Activated CD8-positive, alpha-beta T cell treated with anti-CD3 and anti-CD28 coated beads for 36 hours (primary cell): ENCODE results near the gene CD300E. TPM values are rescaled to one million over a fixed set of nuclear protein-coding genes. Genes with fewer than 3 reads are reported as not detected.

Experiments
- ATAC-seq: fragments of 200-7000 bp; cut with Tn5 transposase; one replicate; pipeline ENCODE4 v1.10.0; 2021; ENCODE audit warnings: mild to moderate bottlenecking, moderate library complexity
- CTCF ChIA-PET: fragments of 350-600 bp; sonication (Branson Sonifier 250); formaldehyde crosslinking; loops from one replicate; lab custom pipeline; 2021; ENCODE audit warnings: antibody characterized with exemption; lab: Charles Lee
- POLR2A ChIA-PET: fragments of 350-600 bp; sonication (Branson Sonifier 250); formaldehyde crosslinking; loops from one replicate; lab custom pipeline; 2021; ENCODE audit warnings: antibody characterized with exemption; lab: Charles Lee
- DNase-seq: peaks from one replicate; pipeline ENCODE4 v3.0.0-alpha.2; 2020
- H3K27ac Mint-ChIP-seq: one replicate; pipeline ENCODE4 v1.8.0; 2021; ENCODE audit warnings: mild to moderate bottlenecking, mixed read lengths
- H3K27me3 Mint-ChIP-seq: one replicate; pipeline ENCODE4 v1.8.0; 2021; ENCODE audit warnings: mixed read lengths
- H3K36me3 Mint-ChIP-seq: one replicate; pipeline ENCODE4 v1.8.0; 2021; ENCODE audit warnings: low read depth, mixed read lengths
- H3K4me1 Mint-ChIP-seq: one replicate; pipeline ENCODE4 v1.8.0; 2021; ENCODE audit warnings: low read depth, mixed read lengths
- H3K4me3 Mint-ChIP-seq: one replicate; pipeline ENCODE4 v1.8.0; 2021; ENCODE audit warnings: mild to moderate bottlenecking, moderate library complexity, mixed read lengths
- H3K9me3 Mint-ChIP-seq: one replicate; pipeline ENCODE4 v1.8.0; 2021; ENCODE audit warnings: mixed read lengths
- intact Hi-C: fragments of 100-400 bp; cut with micrococcal nuclease; formaldehyde crosslinking; loops from one replicate; pipeline ENCODE4 v1.10.0; 2022
- total RNA-seq, 2 experiments: library from RNA; stranded (reverse); gene quantifications; one replicate each; pipeline ENCODE4 v1.2.3, GENCODE V29; 2021
- TF ChIP-seq, protein P1 (sequence below): fragments of 200-600 bp; IDR thresholded peaks from one replicate; pipeline ENCODE4 v1.8.0; 2022; ENCODE audit warnings: antibody characterized with exemption, mild to moderate bottlenecking

Gene CD300E
- total RNA-seq, 2 experiments from 2014 or later = not detected

DNA sequence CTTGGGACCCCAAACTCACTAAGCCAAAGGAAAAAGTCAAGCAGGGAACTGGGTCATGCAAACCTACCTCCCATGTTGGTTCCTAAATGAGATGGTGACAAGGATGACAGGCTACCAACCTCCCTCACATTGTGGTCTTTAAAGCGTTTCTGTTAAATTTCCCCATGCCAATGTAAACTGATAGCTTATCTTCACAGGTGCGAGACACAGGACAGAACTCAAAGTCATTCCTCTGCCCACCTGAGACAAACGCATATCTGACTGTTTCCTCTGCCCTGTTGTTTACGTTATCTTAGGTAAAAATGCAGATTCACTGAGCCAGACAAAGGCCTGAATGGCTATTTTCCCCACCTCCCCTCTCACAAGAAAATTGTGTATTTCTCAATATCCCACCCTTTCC is 19.0 kb upstream of the CD300E start:
- Mint-ChIP-seq H3K27ac (no peak overlapping the region), H3K9me3 (no peaks in the 10 kb centered on the region), H3K4me1 (peaks cover 8% of the 10 kb centered on the region), H3K4me3 (no peak overlapping the region), H3K36me3 (no peaks in the 10 kb centered on the region), H3K27me3 (peaks cover 46% of the 10 kb centered on the region)
- TF ChIP-seq, protein P1, sequence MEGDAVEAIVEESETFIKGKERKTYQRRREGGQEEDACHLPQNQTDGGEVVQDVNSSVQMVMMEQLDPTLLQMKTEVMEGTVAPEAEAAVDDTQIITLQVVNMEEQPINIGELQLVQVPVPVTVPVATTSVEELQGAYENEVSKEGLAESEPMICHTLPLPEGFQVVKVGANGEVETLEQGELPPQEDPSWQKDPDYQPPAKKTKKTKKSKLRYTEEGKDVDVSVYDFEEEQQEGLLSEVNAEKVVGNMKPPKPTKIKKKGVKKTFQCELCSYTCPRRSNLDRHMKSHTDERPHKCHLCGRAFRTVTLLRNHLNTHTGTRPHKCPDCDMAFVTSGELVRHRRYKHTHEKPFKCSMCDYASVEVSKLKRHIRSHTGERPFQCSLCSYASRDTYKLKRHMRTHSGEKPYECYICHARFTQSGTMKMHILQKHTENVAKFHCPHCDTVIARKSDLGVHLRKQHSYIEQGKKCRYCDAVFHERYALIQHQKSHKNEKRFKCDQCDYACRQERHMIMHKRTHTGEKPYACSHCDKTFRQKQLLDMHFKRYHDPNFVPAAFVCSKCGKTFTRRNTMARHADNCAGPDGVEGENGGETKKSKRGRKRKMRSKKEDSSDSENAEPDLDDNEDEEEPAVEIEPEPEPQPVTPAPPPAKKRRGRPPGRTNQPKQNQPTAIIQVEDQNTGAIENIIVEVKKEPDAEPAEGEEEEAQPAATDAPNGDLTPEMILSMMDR = no peak
- CTCF ChIA-PET = interaction anchor here (3.5 kb wide), 1 partner anchor 15 kb away, joined by 13 read pairs; no protein-coding TSS in a partner anchor
- POLR2A ChIA-PET = no interaction called here
- intact Hi-C loops = no loop called here
- no peak for DNase-seq
- no peak for ATAC-seq

DNA sequence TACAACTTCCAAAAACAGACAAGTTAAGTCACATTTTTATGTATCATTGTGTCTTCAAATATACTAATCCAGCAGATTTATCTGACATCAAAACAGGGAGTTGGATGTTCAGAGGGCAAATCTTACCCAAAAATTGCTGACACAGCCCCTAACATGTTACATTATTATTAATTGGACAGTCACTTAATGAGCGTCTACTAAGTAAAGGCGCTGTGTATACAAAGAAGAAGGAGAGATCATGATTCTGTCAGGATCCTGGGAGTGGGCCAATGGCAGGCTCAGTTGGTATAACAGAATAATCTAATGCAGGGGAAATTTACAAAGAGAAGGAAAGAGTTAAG is 18.4 kb upstream of the CD300E start:
- intact Hi-C loops = no loop called here
- H3K4me3 Mint-ChIP-seq = no peak overlapping the region

DNA sequence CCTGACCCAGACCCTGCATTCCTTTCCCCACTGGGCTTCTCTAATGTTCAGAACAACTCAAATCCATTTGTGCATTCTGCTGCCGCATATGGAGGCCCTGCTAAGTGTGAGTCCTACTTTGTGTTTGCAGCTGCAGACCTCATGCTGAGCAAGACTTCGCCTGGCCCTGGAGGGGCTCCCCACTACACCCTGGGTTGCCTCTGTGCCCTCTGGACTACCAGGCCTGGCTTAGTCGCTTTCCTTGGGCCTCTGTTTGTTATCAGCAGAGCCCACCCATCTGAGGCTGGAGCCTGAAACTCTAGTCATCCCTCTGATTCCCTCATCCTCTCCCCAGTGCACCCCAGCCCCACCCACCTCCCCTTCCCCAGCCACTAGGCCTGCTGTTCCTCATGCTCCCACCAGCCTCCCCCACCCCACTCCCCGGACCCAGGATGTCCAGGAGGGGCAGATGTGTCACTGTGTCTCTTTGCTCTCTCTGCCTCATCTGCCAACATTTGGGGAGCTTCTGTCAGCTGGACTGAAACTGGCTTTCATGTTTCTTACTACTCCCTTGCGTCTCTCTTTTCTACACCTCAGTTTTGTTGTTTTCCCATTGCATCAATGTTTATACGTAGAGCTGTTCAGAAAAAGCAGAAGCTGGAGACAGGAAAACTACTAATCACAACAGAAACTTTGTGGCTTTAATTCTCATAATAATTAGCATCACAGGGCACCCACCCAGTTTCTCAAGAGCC is 17.9 kb upstream of the CD300E start:
- ATAC-seq = no peak
- Mint-ChIP-seq H3K4me1 (peaks cover 8% of the 10 kb centered on the region), H3K27ac (no peak overlapping the region), H3K36me3 (no peaks in the 10 kb centered on the region), H3K27me3 (peaks cover 51% of the 10 kb centered on the region), H3K4me3 (no peak overlapping the region), H3K9me3 (no peaks in the 10 kb centered on the region)
- ChIA-PET POLR2A (no interaction called here), CTCF (no interaction called here)
- DNase-seq = no peak
- TF ChIP-seq, protein P1 = no peak
- intact Hi-C loops = no loop called here

More for the DNA sequence above, 18.4 kb upstream of the CD300E start:
- Mint-ChIP-seq H3K9me3 (no peaks in the 10 kb centered on the region), H3K36me3 (no peaks in the 10 kb centered on the region), H3K4me1 (peaks cover 8% of the 10 kb centered on the region), H3K27me3 (peaks cover 49% of the 10 kb centered on the region), H3K27ac (no peak overlapping the region)
- ChIA-PET POLR2A (no interaction called here), CTCF (no interaction called here)
- no peak for ATAC-seq
- TF ChIP-seq, protein P1 = no peak
- no peak for DNase-seq

DNA sequence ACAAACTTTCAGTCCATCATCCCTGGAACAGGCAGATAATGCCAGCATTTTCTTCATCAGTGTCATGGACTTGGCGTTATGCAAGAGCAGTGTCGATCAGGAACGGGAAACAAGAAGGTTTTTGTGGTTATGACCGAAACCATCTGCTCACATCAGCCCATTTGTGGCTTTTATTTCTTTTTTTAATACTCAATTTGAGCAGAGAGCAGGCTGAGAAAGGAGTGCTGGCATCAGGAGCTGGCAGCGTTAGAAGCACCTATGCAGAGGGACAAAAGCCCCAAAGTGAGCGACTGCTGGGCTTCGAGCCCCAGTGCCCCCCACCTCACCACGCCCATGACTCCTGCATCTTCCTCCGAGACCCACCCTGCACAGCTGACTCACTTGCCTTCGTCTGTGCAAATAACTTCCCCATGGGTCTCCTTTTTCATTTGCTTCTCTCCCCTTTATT is 16.2 kb upstream of the CD300E start:
- intact Hi-C loops = no loop called here
- Mint-ChIP-seq H3K27ac (no peak overlapping the region), H3K4me3 (no peak overlapping the region), H3K27me3 (peaks cover 42% of the 10 kb centered on the region), H3K4me1 (peaks cover 8% of the 10 kb centered on the region), H3K36me3 (no peaks in the 10 kb centered on the region), H3K9me3 (no peaks in the 10 kb centered on the region)
- ChIA-PET POLR2A (no interaction called here), CTCF (interaction anchor here (1.1 to 1.5 kb wide), 2 partner anchors 73 to 97 kb away, joined by 3 to 5 read pairs; partner anchors contain the start of gene RAB37)
- DNase-seq (peak; percentile 24), ATAC-seq (no peak)
- TF ChIP-seq, protein P1 = no peak

DNA sequence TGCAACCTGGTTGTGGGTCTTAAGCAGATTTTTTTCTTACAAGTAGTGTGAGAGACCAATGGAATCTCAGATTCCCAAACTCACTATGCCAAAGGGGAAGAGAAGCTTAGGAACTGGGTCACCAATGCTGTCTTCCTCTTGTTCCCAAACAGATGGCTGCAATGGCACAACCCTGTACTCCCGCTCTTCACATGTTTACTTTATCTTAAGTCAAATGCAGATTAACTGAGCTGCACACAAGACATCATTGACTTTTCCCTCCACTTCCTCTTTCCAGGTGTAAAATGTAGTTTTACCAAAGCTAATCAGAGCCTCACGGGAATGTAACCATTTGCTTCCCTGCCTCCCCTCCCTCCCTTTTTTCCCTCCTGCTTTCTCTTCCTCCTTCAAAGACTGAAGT is 14.4 kb upstream of the CD300E start:
- Mint-ChIP-seq H3K27me3 (peaks cover 30% of the 10 kb centered on the region), H3K36me3 (no peaks in the 10 kb centered on the region), H3K9me3 (no peaks in the 10 kb centered on the region), H3K4me1 (peaks cover 8% of the 10 kb centered on the region), H3K27ac (no peak overlapping the region), H3K4me3 (no peak overlapping the region)
- intact Hi-C loops = no loop called here
- CTCF ChIA-PET = no interaction called here
- DNase-seq (no peak), ATAC-seq (no peak)
- POLR2A ChIA-PET = interaction anchor here (0.6 kb wide), 1 partner anchor 18 kb away, joined by 3 read pairs; no protein-coding TSS in a partner anchor
- TF ChIP-seq, protein P1 = no peak
